GM12872 (cell line): Measurements from ENCODE around the gene ZNF106.

Experiments used
- TF ChIP-seq, protein P1 (sequence below): IDR thresholded peaks from 3 replicates; pipeline ENCODE4 v1.5.1; 2011; ENCODE audit warnings: low read depth, mild to moderate bottlenecking, low read length, moderate library complexity; ENCODE audit not compliant: insufficient read depth

ZNF106 gene

DNA sequence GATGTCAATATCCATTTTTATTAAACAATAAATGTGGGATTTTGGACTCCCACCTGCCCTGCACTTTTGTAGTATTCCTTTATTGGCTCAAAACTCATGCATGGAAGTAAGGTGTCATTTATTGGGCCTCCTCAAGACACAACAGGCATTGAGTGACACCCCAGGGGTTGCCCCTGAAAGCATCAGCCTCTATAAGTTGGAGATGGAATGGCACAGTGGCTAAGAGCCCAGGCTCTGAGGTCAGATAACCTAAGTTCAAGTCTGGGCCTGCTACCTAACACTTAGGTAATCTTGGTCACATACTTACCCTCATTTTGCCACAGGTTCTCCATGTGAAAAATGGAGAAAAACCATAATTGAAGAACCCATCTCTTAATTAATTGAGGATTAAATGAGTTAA is 127.0 kb downstream of the ZNF106 start:
- TF ChIP-seq, protein P1, sequence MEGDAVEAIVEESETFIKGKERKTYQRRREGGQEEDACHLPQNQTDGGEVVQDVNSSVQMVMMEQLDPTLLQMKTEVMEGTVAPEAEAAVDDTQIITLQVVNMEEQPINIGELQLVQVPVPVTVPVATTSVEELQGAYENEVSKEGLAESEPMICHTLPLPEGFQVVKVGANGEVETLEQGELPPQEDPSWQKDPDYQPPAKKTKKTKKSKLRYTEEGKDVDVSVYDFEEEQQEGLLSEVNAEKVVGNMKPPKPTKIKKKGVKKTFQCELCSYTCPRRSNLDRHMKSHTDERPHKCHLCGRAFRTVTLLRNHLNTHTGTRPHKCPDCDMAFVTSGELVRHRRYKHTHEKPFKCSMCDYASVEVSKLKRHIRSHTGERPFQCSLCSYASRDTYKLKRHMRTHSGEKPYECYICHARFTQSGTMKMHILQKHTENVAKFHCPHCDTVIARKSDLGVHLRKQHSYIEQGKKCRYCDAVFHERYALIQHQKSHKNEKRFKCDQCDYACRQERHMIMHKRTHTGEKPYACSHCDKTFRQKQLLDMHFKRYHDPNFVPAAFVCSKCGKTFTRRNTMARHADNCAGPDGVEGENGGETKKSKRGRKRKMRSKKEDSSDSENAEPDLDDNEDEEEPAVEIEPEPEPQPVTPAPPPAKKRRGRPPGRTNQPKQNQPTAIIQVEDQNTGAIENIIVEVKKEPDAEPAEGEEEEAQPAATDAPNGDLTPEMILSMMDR = no peak

DNA sequence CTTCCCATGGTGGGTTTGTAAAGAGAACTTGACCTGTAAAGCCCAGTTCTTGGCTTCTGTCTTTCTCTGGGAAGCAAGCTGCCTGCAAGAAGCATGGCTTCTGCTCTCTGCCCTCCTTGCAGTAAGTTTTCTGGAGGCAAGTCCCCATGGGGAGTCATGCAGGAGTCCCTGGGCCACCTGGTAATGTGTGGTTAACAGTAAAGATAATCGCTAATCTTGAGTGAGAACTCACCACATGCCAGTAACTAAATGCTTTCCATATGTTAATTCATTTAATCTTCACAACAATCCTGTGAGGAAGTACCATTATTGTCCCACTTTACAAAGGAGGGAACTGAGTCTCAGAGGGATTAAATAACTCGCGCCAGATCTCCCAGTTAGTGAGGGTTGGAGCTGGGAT is 127.5 kb downstream of the ZNF106 start:
- TF ChIP-seq, protein P1 = no peak
